GM19025 (cell line): ENCODE measurements around the gene UTS2B.
"Not testable (repeated sequence)": the region's sequence is repeated elsewhere in the genome, so short reads cannot be mapped to it uniquely, and the experiment has no call there.

Source experiments
- ATAC-seq: cut with Tn5 transposase; IDR thresholded peaks from one replicate; pipeline ENCODE4 v1.9.1; 2021; ENCODE audit warnings: mild to moderate bottlenecking, low read depth, moderate library complexity; ENCODE audit not compliant: unreplicated experiment

UTS2B gene

DNA sequence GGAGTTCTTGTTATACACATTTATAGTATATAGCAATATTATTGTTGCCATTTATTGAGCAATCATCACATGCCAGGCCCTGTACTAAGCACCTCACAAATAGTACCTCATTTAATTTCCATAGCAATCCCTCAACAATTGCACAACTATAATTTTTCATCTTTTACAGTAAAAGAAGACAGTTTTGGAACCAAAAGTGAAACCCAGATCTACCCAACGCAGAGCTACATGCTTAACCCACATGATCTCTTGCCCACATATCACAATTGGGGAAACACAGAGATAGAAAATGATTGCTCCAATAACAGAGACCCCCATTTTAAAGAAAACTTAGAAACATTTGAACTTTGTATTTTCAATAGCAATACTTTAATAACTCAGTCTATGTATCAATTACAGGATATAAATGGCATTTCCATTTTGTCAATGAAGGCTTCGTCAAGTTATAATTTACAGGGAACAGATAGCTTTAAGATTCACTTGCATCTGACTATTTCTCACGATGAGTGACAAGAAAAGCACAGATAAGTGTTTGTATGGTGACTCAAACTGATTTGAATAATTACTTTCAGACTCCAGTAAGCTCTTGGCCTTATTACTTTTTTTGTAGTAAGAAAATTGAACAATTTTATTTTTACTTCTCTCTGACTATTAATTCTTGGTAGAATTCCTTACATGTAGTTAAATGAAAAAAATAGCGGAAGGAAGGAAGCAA, 39.9 kb downstream of the UTS2B start:
- ATAC-seq = peak; percentile 84

DNA sequence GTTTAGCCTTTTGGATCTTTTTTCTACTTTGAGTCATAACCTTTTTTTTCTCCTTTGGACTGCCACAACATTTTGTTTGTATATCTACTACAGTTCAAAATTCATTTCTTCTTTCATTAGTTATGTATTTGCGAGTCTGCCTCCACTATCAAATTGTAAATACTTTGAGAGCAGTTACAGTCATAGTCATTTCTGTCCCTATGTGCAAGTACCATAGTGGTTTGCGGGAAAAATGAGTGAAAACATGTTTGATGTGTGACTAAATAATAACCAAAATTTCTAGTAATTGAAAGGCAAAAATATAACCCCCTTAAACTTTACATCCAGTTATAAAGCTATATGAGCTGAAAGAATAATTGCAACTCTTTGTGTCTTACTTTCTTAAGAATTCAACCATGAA, 46.9 kb downstream of the UTS2B start:
- ATAC-seq = no peak

DNA sequence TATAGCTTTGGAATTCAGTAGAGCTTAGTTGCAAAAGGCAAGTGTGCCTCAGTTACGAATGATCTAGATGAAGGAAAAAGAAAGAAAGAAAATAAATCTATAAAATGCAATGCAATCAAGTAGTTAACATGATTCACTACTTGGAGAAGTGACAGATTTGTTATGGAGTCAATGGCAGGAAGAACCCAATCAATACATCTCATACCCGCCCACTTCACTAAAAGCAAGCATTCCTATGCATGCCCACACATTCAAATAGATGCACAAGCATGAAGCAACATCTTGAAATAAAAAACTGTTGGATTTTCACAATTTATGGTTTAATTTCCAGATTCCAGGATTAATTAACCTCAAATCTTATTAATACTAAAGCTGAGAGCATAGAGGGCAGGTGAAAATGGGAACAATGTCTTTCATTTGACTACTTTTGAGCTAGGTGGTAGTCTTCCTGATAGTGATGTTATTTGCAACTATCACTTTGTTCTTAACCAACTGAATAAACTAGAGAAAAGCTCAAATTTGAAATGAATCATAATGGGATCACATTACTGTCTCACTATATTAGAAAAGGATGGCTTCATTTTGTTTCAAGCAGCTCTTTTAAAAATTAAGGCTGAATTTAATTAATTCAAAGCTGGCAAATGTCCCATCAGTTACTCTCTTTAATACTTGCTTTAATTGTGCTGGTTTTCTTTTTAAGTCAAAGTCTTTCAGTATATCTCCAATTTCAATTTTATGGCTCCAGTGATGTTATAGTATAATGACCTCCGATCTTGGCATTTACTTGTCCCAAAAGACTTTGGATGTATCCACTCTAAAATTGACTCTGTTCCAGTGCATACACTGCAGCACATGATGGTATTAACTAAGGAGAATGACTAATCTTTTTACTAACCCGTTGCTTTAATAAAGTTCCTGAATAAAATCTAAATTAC, 47.8 kb downstream of the UTS2B start:
- ATAC-seq = no peak

DNA sequence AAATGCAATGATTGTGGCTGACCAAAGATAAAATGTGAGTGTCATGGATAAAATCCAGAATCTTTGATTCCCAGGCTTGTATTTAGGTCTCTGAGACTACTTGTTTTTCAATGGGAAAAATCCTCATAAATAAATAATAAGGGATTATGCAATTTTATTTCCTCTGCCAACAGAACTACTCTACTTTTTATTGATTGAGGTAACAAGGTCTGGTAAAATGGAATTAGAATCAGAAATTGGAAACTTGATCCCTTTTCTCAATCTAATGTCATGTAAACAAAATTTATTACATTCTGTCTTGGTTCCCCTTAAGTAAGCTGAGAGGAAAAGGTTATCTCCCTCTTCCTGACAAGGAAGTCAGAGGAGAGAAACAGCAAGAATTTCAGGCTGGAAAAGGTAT, 49.4 kb downstream of the UTS2B start:
- no peak for ATAC-seq

DNA sequence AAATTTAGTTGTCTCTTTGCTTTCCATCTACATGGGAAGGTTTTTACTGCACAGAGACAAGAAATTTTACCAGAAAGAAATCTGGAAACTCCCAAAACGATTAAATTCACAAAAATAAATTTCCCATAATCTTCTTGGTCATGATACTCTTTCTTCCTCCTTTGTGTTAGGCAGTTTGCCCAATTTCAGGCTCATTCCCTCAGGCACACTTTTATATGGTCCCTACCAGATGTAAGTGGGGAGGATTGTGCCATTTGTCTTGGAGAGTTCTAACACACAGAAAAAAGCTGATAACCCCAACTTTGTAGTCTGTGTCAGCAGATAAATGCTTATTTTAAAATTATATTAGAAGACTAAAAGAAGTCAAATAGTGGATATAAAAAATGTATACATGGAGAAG, 50.2 kb downstream of the UTS2B start:
- ATAC-seq = no peak

DNA sequence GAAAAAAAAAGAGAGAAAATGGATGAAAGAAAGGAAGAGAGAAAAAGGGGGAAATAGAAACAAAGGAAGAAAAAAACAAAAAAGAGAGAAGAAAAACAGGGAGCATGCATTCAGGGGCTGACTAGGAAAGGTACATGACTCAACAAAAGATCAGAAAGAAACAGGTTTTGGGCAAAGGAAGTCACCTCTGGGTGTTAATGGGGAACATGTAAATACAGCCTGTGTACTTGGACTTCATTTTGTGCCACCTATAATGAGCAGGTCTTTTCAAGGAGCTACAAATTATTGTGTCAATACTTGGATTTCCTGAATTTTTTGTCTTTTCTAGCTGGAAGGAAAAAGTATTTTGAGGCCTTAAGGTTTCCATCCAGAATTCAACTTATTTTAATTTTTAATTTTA, 54.6 kb downstream of the UTS2B start:
- no peak for ATAC-seq

DNA sequence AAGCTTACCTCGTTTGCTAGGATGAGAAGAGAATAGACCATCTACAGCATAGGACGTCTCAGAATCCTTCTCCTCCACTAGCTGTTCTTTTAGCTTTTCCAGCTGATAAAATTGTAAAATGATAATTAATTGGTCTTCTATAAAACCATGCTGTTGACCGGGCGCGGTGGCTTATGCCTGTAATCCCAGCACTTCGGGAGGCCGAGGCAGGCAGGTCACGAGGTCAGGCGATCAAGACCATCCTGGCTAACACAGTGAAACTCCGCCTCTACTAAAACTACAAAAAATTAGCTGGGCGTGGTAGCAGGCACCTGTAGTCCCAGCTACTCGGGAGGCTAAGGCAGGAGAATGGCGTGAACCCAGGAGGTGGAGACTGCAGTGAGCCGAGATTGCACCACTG, 55.1 kb downstream of the UTS2B start:
- ATAC-seq = not testable (repeated sequence)

DNA sequence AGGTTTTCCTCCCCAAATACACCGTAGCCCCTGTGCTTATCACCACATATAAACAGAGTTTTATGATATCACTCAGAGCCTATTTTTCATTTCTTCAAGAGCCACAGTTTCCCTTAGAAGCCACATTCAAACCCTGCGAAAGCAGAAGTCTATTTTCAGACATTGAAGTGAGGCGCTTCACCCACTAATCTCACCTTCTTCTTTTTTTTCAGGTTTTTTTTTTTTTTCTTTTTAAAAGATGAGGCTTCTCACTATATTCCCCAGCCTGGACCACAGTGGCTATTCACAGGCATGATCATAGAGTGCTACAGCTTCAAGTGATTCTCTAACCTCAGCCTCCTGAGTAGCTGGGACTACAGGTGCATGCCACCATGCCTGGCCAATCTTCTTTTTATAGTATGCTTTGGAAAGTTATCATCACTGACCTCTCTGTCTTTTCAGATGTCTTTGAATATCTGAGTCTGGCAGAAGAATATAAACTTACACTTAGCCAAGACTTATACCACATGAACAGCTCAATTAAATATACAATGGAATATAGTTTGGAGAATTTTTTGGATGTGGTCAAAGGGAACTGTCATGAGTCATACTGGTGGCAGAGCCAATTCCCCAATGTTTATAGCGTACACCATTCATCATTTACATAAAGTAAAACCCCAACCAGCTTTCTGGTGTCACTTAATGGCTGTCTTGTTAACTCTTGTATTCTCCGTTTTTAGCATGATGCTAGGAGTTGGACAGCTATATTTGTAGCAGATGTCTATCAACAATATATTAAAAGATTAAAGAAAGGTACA, 60.8 kb downstream of the UTS2B start:
- peak; percentile 57 for ATAC-seq

DNA sequence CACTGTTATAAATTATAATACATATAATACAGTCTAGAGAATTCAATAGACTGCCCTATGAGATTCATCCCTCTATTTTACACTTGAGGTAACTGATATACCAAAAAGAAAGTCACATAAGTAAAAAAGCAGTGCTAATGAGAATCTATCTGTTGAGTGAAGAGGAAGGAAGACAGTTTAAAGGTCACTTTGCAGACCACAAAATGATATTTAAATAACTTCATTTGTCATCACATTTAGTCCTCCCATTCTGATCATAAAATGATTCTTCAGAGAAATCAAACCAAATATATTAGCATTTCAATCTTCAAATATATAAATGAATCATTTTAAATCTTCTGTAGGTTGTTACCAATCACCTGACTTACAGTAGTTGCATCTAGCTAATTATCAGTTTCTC, 61.6 kb downstream of the UTS2B start:
- no peak for ATAC-seq

DNA sequence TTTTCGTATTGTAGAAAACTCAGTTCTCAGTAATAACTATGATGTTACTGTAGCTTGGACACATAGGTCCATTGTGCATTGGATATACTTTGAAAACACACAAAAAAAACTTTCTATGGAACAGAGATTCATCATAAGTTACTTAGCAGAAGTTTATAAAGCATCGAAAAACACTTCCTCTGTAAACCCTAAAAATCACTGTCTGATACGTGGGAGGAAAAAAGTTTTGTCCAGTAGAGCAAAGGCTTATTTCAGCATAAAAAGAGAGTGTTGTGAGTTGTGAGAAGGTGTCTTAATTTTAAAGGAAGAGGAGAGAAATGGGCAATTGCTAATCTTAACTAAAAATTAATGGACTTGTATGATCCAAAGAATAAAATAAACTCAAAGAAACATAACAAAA, 66.5 kb downstream of the UTS2B start:
- ATAC-seq = no peak

DNA sequence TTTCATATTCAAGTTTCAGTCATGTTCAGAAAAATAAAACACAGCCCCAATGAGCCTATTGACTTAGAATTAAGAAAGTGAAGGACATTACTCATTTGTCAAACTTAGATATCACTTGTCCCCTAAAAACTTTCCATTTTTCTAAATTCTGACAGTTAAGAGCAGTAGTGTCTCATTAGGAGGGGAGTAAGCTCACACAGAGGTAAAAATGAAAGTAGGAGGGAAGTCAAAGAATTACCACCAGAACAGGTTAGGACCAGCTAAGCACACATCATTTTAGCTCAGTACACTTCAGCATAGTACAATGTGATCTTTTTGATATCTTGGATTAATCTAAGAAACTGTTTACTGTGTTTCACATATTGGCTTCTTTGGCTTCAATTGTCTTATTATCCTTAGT, 67.0 kb downstream of the UTS2B start:
- peak; percentile 80 for ATAC-seq

DNA sequence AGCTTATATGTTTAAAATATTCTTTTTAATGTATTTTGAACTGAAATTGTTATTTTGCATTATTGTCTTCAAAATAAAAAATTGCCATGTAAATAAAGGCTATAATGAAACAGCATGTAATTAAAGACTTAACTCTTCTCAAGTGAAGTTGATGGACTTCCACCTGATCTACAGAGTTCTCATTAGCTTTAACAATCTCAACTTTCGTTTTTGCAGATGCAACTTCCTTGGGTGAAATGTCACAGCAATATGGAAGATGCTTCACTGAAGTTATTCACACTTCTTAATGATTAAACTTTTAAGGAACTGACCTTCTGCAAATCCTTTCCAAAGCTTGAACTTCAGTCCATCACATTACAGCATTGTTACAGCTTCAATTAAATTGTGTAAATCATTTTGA, 67.7 kb downstream of the UTS2B start:
- no peak for ATAC-seq

DNA sequence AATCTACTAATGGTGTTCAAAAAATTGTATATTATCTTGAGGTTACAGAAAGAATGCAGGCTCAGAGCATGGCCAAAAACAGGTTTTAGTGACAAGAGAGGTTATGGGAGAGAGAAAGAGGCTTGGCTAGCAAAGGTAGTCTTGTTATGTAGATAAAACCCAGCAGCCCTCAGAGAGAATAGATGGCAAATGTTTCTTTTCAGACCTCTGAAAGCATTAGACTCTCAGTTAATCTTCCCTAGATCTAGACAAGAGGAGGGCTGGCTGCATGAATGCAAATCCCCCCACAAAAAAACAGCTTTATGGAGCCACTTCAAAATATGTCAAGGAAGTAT, 69.1 kb downstream of the UTS2B start:
- no peak for ATAC-seq

DNA sequence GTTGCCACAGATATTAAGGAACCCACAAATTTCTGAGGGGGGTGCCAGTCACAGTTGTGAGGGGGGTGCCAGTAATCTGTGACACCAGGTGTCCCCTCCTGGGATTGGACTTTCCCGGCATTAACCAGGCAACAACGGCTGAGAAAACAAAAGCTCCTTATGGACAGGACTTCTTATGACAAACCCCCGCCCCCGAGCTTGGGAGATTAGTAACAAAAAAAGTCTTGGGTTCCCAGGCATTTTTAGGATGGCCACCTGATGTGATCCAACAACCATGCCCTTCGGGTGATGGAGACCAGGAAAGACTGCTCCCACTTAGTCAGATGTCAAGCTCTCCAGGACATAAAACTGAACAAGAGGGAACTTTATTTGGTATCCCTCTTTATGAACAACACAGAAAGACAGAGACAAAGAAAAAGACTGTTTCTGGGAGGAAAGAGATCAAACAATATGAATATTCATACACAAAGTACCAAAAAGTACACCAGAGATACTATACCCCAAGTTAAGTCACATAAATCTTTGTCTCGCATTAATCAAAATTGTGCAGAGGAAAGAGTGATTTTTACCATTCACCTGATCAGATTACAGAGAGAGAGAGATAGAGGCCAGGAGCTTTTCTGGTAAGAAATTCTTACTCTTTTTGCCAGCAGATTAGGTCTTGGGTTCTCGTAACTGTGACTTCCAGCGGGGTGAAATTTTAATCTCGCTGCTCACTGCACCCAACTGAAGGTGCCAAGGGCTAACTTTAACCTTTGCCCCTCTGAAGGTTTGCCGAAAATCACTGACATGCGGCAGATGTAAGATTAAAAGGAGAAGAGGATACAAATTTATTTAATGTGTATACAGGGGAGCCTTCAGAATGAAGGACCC, 69.7 kb downstream of the UTS2B start:
- no peak for ATAC-seq

DNA sequence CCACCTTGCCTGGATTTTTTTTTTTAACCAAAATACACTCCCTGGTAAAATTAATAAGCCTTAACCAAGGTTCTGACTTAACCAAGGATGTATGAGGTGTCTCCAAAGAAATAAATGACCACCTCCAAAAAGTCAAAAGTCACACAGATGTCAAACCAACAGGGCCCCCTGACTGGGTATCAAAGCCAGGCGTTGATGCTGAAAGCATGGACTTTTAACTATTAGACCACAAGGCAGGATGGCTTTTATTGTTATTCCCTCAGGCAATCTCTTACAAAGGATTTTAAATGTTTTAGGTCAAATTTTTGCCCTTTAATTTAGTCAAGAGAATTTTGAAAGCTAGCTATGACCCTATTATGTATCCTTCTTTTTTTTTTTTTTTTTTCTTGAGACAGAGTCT, 70.8 kb downstream of the UTS2B start:
- ATAC-seq = no peak

DNA sequence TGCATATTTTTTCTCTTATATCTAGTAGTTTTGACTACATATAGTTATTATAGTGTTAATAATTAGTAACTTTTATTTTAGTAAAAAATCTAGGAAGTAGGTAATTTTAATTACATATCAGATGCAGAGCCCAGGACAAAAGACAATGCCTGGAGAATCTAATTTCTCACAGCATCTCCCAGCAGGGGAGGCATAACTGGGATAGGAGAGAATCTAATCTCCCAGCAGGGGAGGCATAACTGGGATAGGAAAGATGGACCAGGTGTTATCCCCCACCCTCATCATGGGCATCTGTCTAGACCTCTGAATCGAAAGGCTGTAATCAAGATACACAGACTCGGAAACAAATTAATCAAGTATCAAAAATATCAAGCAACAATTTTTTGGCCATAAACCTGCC, 73.0 kb downstream of the UTS2B start:
- no peak for ATAC-seq

DNA sequence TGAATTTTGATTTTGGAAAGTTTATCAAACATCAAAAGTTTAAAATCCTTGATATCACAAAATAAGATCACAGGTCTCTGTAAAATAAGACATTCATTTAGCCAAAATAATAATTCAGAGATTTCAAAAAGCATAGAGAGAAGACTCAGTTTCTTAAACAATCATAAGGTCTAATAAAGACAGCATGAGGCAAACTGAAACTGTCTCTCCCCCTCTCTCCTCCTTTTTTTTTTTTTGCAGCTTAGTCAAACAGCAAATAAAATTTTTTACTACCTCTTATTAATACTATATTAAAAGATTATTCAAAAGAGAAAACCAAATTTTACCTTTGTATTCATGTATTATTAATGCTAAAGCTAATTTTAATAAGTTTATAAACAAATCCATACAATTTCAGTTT, 73.9 kb downstream of the UTS2B start:
- no peak for ATAC-seq

DNA sequence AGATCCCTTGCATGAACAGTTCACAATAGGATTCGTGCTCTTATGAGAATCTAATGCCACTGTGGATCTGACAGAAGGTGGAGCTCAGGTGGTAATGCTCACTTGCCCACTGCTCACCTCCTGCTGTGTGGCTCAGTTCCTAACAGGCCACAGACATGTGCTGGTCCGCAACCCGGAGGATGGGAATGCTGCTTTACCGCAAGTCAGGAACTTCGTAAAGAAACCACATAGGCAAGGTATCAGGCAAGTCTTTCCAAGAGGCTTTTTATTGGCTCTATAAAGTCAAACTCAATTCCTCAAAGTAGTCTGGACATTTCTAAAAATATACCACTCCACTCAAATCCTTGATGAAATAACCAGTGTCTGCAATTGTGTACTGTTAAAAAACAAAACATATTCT, 75.2 kb downstream of the UTS2B start:
- ATAC-seq = no peak

DNA sequence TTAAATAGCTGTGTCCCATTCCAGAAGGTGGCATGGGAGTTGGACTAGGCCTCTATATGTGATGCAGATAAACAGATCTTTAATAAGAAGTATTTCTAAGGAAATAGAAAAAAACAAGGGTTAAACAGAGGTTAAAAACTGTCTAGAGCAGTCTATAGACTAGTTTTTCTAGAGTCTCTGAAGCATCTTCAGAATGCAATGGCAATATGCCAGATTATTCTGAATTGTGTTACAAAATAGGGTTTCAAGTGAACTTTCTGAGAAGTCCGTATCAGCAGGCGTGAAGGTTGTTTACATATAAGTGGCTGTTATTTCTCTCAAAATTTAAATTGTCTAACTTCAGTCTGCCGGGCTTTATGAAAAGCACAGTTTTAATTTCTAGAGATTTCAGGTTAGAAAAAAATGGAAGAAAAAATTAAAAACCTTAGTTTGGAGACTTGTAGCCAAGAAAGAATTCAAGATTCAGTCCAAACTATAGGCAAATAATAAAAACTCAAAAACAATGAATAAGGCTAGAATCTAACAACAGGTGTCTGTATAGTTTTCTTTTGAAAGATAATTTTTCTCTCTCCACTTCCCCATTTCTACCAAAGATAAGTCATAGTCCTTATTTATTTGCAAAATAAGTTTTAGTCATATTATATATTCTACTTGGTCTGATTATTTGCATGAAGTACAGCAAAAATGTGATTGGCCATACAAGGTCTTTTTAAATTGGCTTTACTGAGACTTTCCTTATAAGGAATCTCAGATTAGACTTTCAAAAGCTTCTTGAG, 76.0 kb downstream of the UTS2B start:
- ATAC-seq = no peak
